ENCODE measurements around the gene FILIP1L. TPM values are rescaled to one million over a fixed set of nuclear protein-coding genes. Genes with fewer than 3 reads are reported as not detected.

The FILIP1L gene
- total and polyA plus RNA-seq, 7 donors: 9.2 to 274 (median 78.5) TPM

- Histone ChIP-seq H3K27ac (peak overlapping the region; percentile 84), H3K27me3 (ENCODE audit: insufficient read depth in 3 of 3, low read length in 2 of 3) (no peaks in the 10 kb centered on the region), H3K4me1 (peaks cover 31% of the 10 kb centered on the region), H3K9me3 (no peaks in the 10 kb centered on the region), H3K4me3 (peak overlapping the region; percentile 17), H3K36me3 (ENCODE audit: insufficient read depth in 1 of 2, low read depth in 1 of 2) (no peaks in the 10 kb centered on the region)
- TF ChIP-seq CTCF (IDR thresholded peaks at IDR 0.05): no peak
- 22 to 40% (median 22%) methylated on average over 5 of the region's 5 CpGs for WGBS, 3 donors
- intact Hi-C loops (cut with DNase I): no loop called here
- ATAC-seq (peak; percentile 24 to 82 (median 60)), DNase-seq (no peak)
Observed at GRCh38 chr3:100125161-100125938, 11.0 kb upstream of the FILIP1L start.

- H3K27me3 ChIP-seq (ENCODE audit: insufficient read depth in 3 of 3, low read length in 2 of 3): no peaks in the 10 kb centered on the region
- TF ChIP-seq CTCF (IDR thresholded peaks at IDR 0.05): no peak
- H3K27ac ChIP-seq: peak overlapping the region; percentile 84
- intact Hi-C loops (cut with DNase I): no loop called here
- peaks cover 41% of the 10 kb centered on the region for H3K4me1 ChIP-seq
- WGBS, 3 donors: 20 to 35% (median 24%) methylated on average over 5 of the region's 5 CpGs
- ATAC-seq (peak; percentile 52 to 68 (median 58)), DNase-seq (peak; percentile 19 to 62)
- H3K9me3 ChIP-seq: no peaks in the 10 kb centered on the region
- no peaks in the 10 kb centered on the region for H3K36me3 ChIP-seq (ENCODE audit: insufficient read depth in 1 of 2, low read depth in 1 of 2)
- H3K4me3 ChIP-seq: peak overlapping the region; percentile 17
Observed at GRCh38 chr3:100124201-100124761, 10.0 kb upstream of the FILIP1L start.

DNA sequence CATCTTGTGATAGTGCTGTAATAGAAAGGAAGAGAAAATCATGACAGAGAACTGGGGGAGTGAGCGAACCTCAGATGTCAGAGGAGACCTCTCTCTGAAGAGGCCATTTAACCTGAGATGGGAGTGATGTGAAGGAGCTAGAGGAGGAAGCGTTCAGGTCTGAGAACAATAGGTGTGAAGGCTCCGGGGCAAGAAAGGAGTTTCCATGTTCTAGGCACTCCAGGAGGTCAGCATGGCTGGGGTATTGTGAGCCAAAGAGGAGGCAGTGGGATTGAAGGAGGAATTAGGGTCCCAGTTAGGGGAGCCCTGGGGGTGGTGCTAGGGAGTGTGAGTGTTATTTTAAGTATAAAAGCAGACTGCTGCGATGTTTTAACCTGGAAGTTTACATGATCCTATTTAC is 8.8 kb upstream of the FILIP1L start:
- intact Hi-C loops (cut with DNase I): no loop called here
- Histone ChIP-seq H3K27me3 (ENCODE audit: insufficient read depth in 3 of 3, low read length in 2 of 3) (no peaks in the 10 kb centered on the region), H3K36me3 (ENCODE audit: insufficient read depth in 1 of 2, low read depth in 1 of 2) (no peaks in the 10 kb centered on the region), H3K4me3 (no peak overlapping the region), H3K4me1 (peaks cover 45% of the 10 kb centered on the region), H3K9me3 (no peaks in the 10 kb centered on the region), H3K27ac (peak overlapping the region; percentile 84)
- WGBS, 3 donors: 84 to 93% (median 90%) methylated on average over 4 of the region's 4 CpGs
- TF ChIP-seq CTCF (IDR thresholded peaks at IDR 0.05): no peak
- DNase-seq (no peak), ATAC-seq (no peak)

- intact Hi-C loops (cut with DNase I): no loop called here
- H3K4me1 ChIP-seq: peaks cover 45% of the 10 kb centered on the region
- ATAC-seq: no peak
- 51 to 65% (median 62%) methylated on average over 2 of the region's 2 CpGs for WGBS, 3 donors
- no peak for DNase-seq
- peak overlapping the region; percentile 84 for H3K27ac ChIP-seq
- no peaks in the 10 kb centered on the region for H3K27me3 ChIP-seq (ENCODE audit: insufficient read depth in 3 of 3, low read length in 2 of 3)
- H3K36me3 ChIP-seq (ENCODE audit: insufficient read depth in 1 of 2, low read depth in 1 of 2): no peaks in the 10 kb centered on the region
- H3K4me3 ChIP-seq: no peak overlapping the region
- no peaks in the 10 kb centered on the region for H3K9me3 ChIP-seq
- TF ChIP-seq CTCF (IDR thresholded peaks at IDR 0.05): no peak
Observed at GRCh38 chr3:100122321-100122720, 8.0 kb upstream of the FILIP1L start.
